HEK293T (cell line): Measurements from ENCODE around the gene MAT1A.
"Not testable (repeated sequence)": the region's sequence is repeated elsewhere in the genome, so short reads cannot be mapped to it uniquely, and the experiment has no call there.

Source experiments
- CTCF ChIA-PET: fragments of 350-600 bp; formaldehyde crosslinking; extraction: SDS; loops from one replicate; lab custom pipeline; 2021; ENCODE audit warnings: antibody characterized with exemption, inconsistent platforms; lab: Yijun Ruan, JAX
- POLR2A ChIA-PET: fragments of 350-600 bp; formaldehyde crosslinking; extraction: SDS; loops from one replicate; lab custom pipeline; 2020; ENCODE audit warnings: antibody characterized with exemption, inconsistent platforms; lab: Yijun Ruan, JAX
- DNase-seq: peaks from one replicate; pipeline ENCODE4 v3.0.0; 2012; ENCODE audit warnings: mixed read lengths; ENCODE audit errors: extremely low spot score
- ARNT ChIP-seq: fragments of 450-650 bp; IDR thresholded peaks from 2 replicates; pipeline ENCODE4 v1.6.1; 2017; ENCODE audit warnings: mild to moderate bottlenecking
- BHLHE40 ChIP-seq: fragments of 450-650 bp; IDR thresholded peaks from 2 replicates; pipeline ENCODE4 v1.6.1; 2016; ENCODE audit warnings: mild to moderate bottlenecking, moderate library complexity, borderline replicate concordance
- CTBP1 ChIP-seq: fragments of 450-650 bp; IDR thresholded peaks from 2 replicates; pipeline ENCODE4 v1.6.1; 2016; ENCODE audit warnings: borderline replicate concordance
- ELF4 ChIP-seq: fragments of 450-650 bp; IDR thresholded peaks from 2 replicates; pipeline ENCODE4 v1.6.1; 2017; ENCODE audit warnings: antibody characterized with exemption
- FOXA1 ChIP-seq: fragments of 450-650 bp; IDR thresholded peaks from 2 replicates; pipeline ENCODE4 v1.6.1; 2016; ENCODE audit warnings: mild to moderate bottlenecking
- FOXK2 ChIP-seq: fragments of 450-650 bp; IDR thresholded peaks from 2 replicates; pipeline ENCODE4 v1.6.1; 2016; ENCODE audit warnings: mild to moderate bottlenecking
- FOXM1 ChIP-seq: fragments of 450-650 bp; IDR thresholded peaks from 2 replicates; pipeline ENCODE4 v1.6.1; 2017; ENCODE audit warnings: mild to moderate bottlenecking, borderline replicate concordance
- HDGF ChIP-seq: fragments of 450-650 bp; IDR thresholded peaks from 2 replicates; pipeline ENCODE4 v1.6.1; 2017; ENCODE audit warnings: antibody characterized with exemption, borderline replicate concordance
- L3MBTL2 ChIP-seq: fragments of 450-650 bp; conservative IDR thresholded peaks from 2 replicates; pipeline ENCODE4 v1.6.1; 2016; ENCODE audit warnings: mild to moderate bottlenecking
- LEF1 ChIP-seq: fragments of 450-650 bp; IDR thresholded peaks from 2 replicates; pipeline ENCODE4 v1.6.1; 2017; ENCODE audit warnings: mild to moderate bottlenecking, borderline replicate concordance
- NFRKB ChIP-seq: fragments of 450-650 bp; IDR thresholded peaks from 2 replicates; pipeline ENCODE4 v1.6.1; 2016; ENCODE audit warnings: mild to moderate bottlenecking, moderate library complexity
- SP1 ChIP-seq: fragments of 450-650 bp; IDR thresholded peaks from 2 replicates; pipeline ENCODE4 v1.6.1; 2017
- SUZ12 ChIP-seq: fragments of 450-650 bp; IDR thresholded peaks from 2 replicates; pipeline ENCODE4 v1.6.1; 2016; ENCODE audit warnings: mild to moderate bottlenecking
- TARDBP ChIP-seq: fragments of 450-650 bp; IDR thresholded peaks from 2 replicates; pipeline ENCODE4 v1.6.1; 2016
- ZNF384 ChIP-seq: fragments of 450-650 bp; IDR thresholded peaks from 2 replicates; pipeline ENCODE4 v1.6.1; 2016
- TF ChIP-seq, protein P1 (sequence below): fragments of 450-650 bp; IDR thresholded peaks from 2 replicates; pipeline ENCODE4 v1.6.1; 2016

MAT1A gene

DNA sequence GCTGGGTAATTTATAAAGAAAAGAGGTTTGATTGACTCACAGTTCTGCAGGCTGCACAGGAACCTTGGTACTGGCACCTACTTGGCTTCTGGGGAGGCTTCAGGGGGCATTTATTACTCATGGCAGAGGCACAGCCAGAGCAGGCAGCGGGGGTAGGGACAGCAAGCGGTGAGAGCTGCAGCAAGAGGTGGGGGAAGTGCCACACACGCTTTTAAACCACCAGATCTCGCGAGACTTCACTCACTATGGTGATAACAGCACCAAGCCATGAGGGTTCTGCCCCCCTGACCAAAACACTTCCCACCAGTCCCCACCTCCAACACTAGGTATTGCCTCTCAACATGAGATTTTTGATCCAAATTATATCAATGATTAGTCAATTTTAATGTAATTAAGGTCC, 24.1 kb upstream of the MAT1A start:
- DNase-seq, result no peak
- ChIA-PET CTCF (no interaction called here), POLR2A (no interaction called here)
- no peak for TF ChIP-seq CTBP1
- TF ChIP-seq SUZ12, result no peak
- no peak for TF ChIP-seq FOXM1

DNA sequence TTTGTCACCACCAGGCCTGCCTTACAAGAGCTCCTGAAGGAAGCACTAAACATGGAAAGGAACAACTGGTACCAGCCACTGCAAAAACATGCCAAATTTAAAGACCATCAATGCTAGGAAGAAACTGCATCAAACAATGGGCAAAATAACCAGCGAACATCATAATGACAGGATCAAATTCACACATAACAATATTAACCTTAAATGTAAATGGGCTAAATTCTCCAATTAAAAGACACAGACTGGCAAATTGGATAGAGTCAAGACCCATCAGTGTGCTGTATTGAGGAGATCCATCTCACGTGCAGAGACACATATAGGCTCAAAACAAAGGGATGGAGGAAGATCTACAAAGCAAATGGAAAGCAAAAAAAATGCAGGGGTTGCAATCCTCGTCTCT, 16.5 kb upstream of the MAT1A start:
- POLR2A ChIA-PET, DNase-seq, CTCF ChIA-PET: not testable (repeated sequence)

DNA sequence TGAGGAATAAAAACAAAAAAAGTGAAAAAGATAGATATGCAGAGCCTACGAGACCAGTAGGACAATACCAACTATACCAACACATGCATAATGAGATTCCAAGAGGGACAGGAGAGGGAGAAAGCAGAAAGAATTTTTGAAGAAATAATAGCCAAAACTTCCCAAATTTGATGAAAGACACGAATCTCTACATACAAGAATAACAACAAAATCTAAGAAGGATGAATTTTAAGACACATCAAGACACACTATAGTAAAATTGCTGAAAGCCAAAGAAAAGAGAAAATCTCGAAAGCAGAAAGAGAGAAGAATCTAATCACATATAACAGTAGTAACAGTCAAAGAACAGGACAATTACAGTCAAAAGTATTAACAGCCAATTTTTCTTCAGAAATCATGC, 7.5 kb upstream of the MAT1A start:
- DNase-seq, result no peak
- CTCF ChIA-PET, result no interaction called here
- TF ChIP-seq FOXM1, result no peak
- no peak for TF ChIP-seq ZNF384
- no peak for TF ChIP-seq NFRKB
- no peak for TF ChIP-seq BHLHE40
- TF ChIP-seq LEF1, result no peak
- TF ChIP-seq, protein P1, sequence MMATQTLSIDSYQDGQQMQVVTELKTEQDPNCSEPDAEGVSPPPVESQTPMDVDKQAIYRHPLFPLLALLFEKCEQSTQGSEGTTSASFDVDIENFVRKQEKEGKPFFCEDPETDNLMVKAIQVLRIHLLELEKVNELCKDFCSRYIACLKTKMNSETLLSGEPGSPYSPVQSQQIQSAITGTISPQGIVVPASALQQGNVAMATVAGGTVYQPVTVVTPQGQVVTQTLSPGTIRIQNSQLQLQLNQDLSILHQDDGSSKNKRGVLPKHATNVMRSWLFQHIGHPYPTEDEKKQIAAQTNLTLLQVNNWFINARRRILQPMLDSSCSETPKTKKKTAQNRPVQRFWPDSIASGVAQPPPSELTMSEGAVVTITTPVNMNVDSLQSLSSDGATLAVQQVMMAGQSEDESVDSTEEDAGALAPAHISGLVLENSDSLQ, result no peak
- no peak for TF ChIP-seq HDGF
- TF ChIP-seq FOXK2, result no peak
- no peak for TF ChIP-seq ARNT
- no peak for TF ChIP-seq CTBP1
- no peak for TF ChIP-seq TARDBP
- TF ChIP-seq ELF4, result no peak
- POLR2A ChIA-PET, result no interaction called here

DNA sequence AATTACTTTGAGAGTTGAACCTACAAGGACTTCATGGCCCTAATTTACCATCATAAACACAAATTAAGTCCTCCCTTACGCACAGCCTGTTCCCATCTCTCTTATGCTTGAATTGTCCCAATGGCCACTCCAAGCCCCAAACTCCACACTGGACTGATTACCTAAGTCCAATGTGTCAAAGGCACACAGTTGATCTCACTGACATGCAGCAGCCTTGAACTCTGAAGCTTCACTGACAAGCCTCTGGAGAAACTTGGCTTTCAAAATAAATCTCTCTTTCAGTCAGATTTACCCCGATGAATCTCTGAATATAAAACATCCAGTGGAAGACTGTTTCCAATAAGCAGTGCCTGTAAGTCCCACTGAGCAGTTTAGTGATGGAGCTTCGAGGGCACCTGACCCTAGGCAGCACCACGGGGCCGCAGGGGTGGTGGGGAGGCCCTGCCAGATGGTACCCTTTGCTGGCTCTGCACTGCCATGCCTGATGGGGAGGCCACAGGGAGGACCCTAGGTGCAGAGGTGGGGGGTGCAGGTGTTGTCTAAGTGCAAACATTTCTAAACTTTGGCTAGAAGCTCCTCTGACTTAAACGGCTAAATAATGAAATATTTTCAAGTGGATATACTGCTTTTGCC, 3.3 kb upstream of the MAT1A start:
- POLR2A ChIA-PET, result no interaction called here
- CTCF ChIA-PET, result no interaction called here
- TF ChIP-seq LEF1, result no peak
- no peak for TF ChIP-seq SUZ12
- TF ChIP-seq ELF4, result no peak
- TF ChIP-seq FOXA1, result no peak
- no peak for TF ChIP-seq FOXM1
- no peak for TF ChIP-seq FOXK2
- TF ChIP-seq, protein P1, result no peak
- no peak for TF ChIP-seq TARDBP
- no peak for TF ChIP-seq L3MBTL2
- TF ChIP-seq NFRKB, result no peak
- TF ChIP-seq ZNF384, result no peak
- TF ChIP-seq BHLHE40, result no peak
- no peak for TF ChIP-seq HDGF
- no peak for DNase-seq

DNA sequence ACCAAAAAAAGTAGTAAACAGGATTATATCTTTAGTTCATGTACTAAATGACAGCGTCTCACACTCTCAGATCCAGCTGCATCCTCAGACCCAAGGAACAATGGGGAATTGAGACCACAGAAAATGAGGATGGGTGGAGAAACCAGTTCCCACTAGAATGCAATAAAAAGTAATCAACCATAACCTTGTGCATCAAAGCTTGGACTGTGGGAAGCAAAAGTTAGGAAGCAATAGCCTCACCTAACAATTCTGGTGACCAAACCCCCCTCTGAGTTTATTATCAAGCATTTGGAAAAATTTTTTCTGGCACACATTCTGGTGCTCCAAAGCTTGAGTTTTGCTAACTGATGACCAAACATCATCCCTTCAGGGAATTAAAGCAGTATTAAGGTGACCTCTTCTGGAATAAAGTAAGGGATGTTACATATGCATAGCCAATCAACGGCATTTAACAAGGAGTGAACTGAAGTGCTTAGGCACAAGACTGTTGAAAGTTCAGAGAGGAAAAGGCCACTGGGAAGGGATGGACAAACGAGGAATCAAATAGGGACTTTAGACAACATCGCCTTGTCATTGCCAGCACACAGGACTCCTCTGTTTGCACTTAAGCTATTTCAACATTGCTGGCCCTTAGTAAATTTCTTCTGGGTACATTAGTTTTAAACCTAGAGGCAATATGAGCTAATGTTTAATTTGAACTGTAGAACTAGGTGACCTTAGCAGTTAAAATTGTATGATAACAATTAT, 1.2 kb upstream of the MAT1A start:
- CTCF ChIA-PET, result interaction anchor here (1.0 kb wide), 1 partner anchor 8 kb away, joined by 3 read pairs; no protein-coding TSS in a partner anchor
- TF ChIP-seq L3MBTL2, result no peak
- no peak for TF ChIP-seq BHLHE40
- no peak for TF ChIP-seq HDGF
- no peak for TF ChIP-seq SP1
- TF ChIP-seq ARNT, result no peak
- no peak for TF ChIP-seq LEF1
- DNase-seq, result no peak
- POLR2A ChIA-PET, result no interaction called here

DNA sequence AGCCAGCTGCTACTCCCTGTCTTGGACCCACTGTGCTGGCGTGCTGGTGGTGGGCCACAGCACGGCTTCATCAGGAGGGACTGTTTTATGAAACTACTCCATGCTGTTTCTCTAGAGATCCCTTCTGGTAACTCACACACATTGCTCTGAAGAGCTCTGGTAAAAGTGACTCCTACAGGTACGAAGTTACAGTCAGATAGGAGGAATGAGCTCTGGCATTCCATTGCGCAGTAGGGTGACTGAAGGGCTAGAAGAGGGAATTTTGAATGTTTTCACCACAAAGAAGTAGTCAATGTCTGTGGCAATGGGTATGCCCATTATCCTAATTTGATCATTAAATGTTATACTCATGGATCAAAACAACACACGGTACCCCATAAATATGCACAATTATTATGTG, 609 bp downstream of the MAT1A start:
- CTCF ChIA-PET, result interaction anchor here (0.9 kb wide), 1 partner anchor 9 kb away, joined by 3 read pairs; no protein-coding TSS in a partner anchor
- TF ChIP-seq FOXA1, result no peak
- no peak for DNase-seq
- POLR2A ChIA-PET, result no interaction called here

DNA sequence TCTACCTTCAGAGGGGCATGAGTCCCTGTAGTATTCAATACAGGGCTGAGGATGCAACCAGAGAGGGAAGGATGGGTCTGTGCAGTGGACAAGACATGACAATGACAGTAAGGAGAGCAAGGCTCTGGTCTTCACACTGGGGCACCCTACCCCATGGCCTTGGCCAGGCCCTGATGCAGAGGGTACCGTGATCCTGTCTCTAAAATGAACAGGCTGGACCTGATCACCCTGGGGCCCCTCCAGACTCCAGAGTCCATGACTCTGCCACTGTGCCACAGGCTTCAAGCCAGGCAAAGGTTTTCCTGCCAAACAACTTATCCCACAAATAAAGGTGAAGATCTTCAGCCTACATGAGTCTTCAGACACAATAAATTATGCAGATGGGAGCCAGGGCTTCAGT, 4.9 kb downstream of the MAT1A start:
- ChIA-PET POLR2A (no interaction called here), CTCF (no interaction called here)
- TF ChIP-seq SP1 (no peak), FOXA1 (no peak), SUZ12 (no peak)
- no peak for DNase-seq
